ENCODE results near the gene CADM1. TPM values are rescaled to one million over a fixed set of nuclear protein-coding genes. Genes with fewer than 3 reads are reported as not detected.

The CADM1 gene
- total RNA-seq, 1 donor = 86.5 TPM

- no peak overlapping the region for H3K27ac ChIP-seq (ENCODE audit: low read depth, low read length)
Observed at GRCh38 chr11:115266066-115266639, 238.1 kb downstream of the CADM1 start.

GRCh38 chr11:115263799-115264656 lies 240.2 kb downstream of the CADM1 start:
- no peaks in the 10 kb centered on the region for H3K36me3 ChIP-seq (ENCODE audit: insufficient read depth, low read length)
- TF ChIP-seq CTCF (IDR thresholded peaks at IDR 0.05; ENCODE audit: extremely low read depth, low read depth, low read length) = no peak

More at GRCh38 chr11:115266066-115266639, 238.1 kb downstream of the CADM1 start:
- H3K27me3 ChIP-seq (ENCODE audit: insufficient read depth, low read length) = no peaks in the 10 kb centered on the region
- no peak overlapping the region for H3K4me2 ChIP-seq (ENCODE audit: insufficient read depth, low read length)
- DNase-seq (ENCODE audit: insufficient read length, low spot score, missing footprints) = peak; percentile 29
- no peak overlapping the region for H2AFZ ChIP-seq (ENCODE audit: low read length)
- no peaks in the 10 kb centered on the region for H4K20me1 ChIP-seq (ENCODE audit: insufficient read depth, low read length)
- no peaks in the 10 kb centered on the region for H3K9me3 ChIP-seq (ENCODE audit: low read depth, low read length)
- H3K4me3 ChIP-seq (ENCODE audit: insufficient read depth, low read length) = no peak overlapping the region
- no peak for TF ChIP-seq CTCF (IDR thresholded peaks at IDR 0.05; ENCODE audit: extremely low read depth, low read depth, low read length)
- no peaks in the 10 kb centered on the region for H3K79me2 ChIP-seq (ENCODE audit: insufficient read depth, low read length)
- no peaks in the 10 kb centered on the region for H3K36me3 ChIP-seq (ENCODE audit: insufficient read depth, low read length)
- no peaks in the 10 kb centered on the region for H3K4me1 ChIP-seq (ENCODE audit: insufficient read depth, low read length)

GRCh38 chr11:115258216-115258615 lies 246.0 kb downstream of the CADM1 start:
- H4K20me1 ChIP-seq (ENCODE audit: insufficient read depth, low read length) = no peaks in the 10 kb centered on the region
- no peak overlapping the region for H2AFZ ChIP-seq (ENCODE audit: low read length)
- TF ChIP-seq CTCF (IDR thresholded peaks at IDR 0.05; ENCODE audit: extremely low read depth, low read depth, low read length) = no peak
- no peaks in the 10 kb centered on the region for H3K4me1 ChIP-seq (ENCODE audit: insufficient read depth, low read length)
- H3K36me3 ChIP-seq (ENCODE audit: insufficient read depth, low read length) = no peaks in the 10 kb centered on the region
- no peak for DNase-seq (ENCODE audit: insufficient read length, low spot score, missing footprints)
- no peaks in the 10 kb centered on the region for H3K79me2 ChIP-seq (ENCODE audit: insufficient read depth, low read length)
- no peaks in the 10 kb centered on the region for H3K27me3 ChIP-seq (ENCODE audit: insufficient read depth, low read length)
- H3K9me3 ChIP-seq (ENCODE audit: low read depth, low read length) = no peaks in the 10 kb centered on the region
- H3K27ac ChIP-seq (ENCODE audit: low read depth, low read length) = no peak overlapping the region
- H3K4me3 ChIP-seq (ENCODE audit: insufficient read depth, low read length) = no peak overlapping the region
- H3K4me2 ChIP-seq (ENCODE audit: insufficient read depth, low read length) = no peak overlapping the region

More at GRCh38 chr11:115263799-115264656, 240.2 kb downstream of the CADM1 start:
- H3K27me3 ChIP-seq (ENCODE audit: insufficient read depth, low read length) = no peaks in the 10 kb centered on the region
- H3K4me2 ChIP-seq (ENCODE audit: insufficient read depth, low read length) = no peak overlapping the region
- H3K9me3 ChIP-seq (ENCODE audit: low read depth, low read length) = no peaks in the 10 kb centered on the region
- DNase-seq (ENCODE audit: insufficient read length, low spot score, missing footprints) = no peak
- no peak overlapping the region for H3K27ac ChIP-seq (ENCODE audit: low read depth, low read length)
- H3K79me2 ChIP-seq (ENCODE audit: insufficient read depth, low read length) = no peaks in the 10 kb centered on the region
- H3K4me1 ChIP-seq (ENCODE audit: insufficient read depth, low read length) = no peaks in the 10 kb centered on the region
- H4K20me1 ChIP-seq (ENCODE audit: insufficient read depth, low read length) = no peaks in the 10 kb centered on the region
- no peak overlapping the region for H3K4me3 ChIP-seq (ENCODE audit: insufficient read depth, low read length)
- no peak overlapping the region for H2AFZ ChIP-seq (ENCODE audit: low read length)

GRCh38 chr11:115257678-115258077 lies 246.5 kb downstream of the CADM1 start:
- Histone ChIP-seq H3K27me3 (ENCODE audit: insufficient read depth, low read length) (no peaks in the 10 kb centered on the region), H3K9me3 (ENCODE audit: low read depth, low read length) (no peaks in the 10 kb centered on the region), H3K36me3 (ENCODE audit: insufficient read depth, low read length) (no peaks in the 10 kb centered on the region)

More at GRCh38 chr11:115257678-115258077, 246.5 kb downstream of the CADM1 start:
- no peak overlapping the region for H3K27ac ChIP-seq (ENCODE audit: low read depth, low read length)
- H2AFZ ChIP-seq (ENCODE audit: low read length) = no peak overlapping the region
- H3K4me2 ChIP-seq (ENCODE audit: insufficient read depth, low read length) = no peak overlapping the region
- H3K4me1 ChIP-seq (ENCODE audit: insufficient read depth, low read length) = no peaks in the 10 kb centered on the region
- DNase-seq (ENCODE audit: insufficient read length, low spot score, missing footprints) = no peak
- H3K79me2 ChIP-seq (ENCODE audit: insufficient read depth, low read length) = no peaks in the 10 kb centered on the region
- no peak overlapping the region for H3K4me3 ChIP-seq (ENCODE audit: insufficient read depth, low read length)
- TF ChIP-seq CTCF (IDR thresholded peaks at IDR 0.05; ENCODE audit: extremely low read depth, low read depth, low read length) = no peak
- no peaks in the 10 kb centered on the region for H4K20me1 ChIP-seq (ENCODE audit: insufficient read depth, low read length)

Measured in osteoblast (primary cell).